HCT116 (cell line): Measurements from ENCODE around the gene PRSS57. TPM values are rescaled to one million over a fixed set of nuclear protein-coding genes. Genes with fewer than 3 reads are reported as not detected.

Experiments
- ATAC-seq: fragments of 200-7000 bp; cut with Tn5 transposase; 2 replicates; pipeline ENCODE4 v1.9.1; 2020; ENCODE audit warnings: mild to moderate bottlenecking, moderate library complexity
- BruUV-seq: library from RNA; stranded (reverse); fragments of 400-500 nt; replicated peaks from 2 replicates; lab custom pipeline; 2021; lab: Mats Ljungman, UMichigan
- CTCF ChIA-PET: fragments of 300-600 bp; sonication (Branson Sonifier 250); formaldehyde crosslinking; loops from one replicate; lab custom pipeline; 2021; ENCODE audit warnings: antibody characterized with exemption; lab: Charles Lee
- POLR2A ChIA-PET: fragments of 300-600, 350-600 bp; sonication (Branson Sonifier 250); formaldehyde crosslinking; loops from one replicate; lab custom pipeline; 2021; ENCODE audit warnings: antibody characterized with exemption; lab: Charles Lee
- RAD21 ChIA-PET, 2 experiments: fragments of 300-600 bp; sonication (Branson Sonifier 250); formaldehyde crosslinking; loops; one replicate each; lab custom pipeline; 2023; ENCODE audit warnings: low total read pairs in 2 of 2; ENCODE audit not compliant: uncharacterized antibody in 2 of 2, unreplicated experiment in 2 of 2, low non-redundant PET in 1 of 2; lab: Charles Lee
- DNase-seq: peaks from one replicate; pipeline ENCODE4 v3.0.0-alpha.2; 2010; ENCODE audit warnings: low read depth, low spot score
- H2AFZ ChIP-seq: fragments of 200-600 bp; shearing (Covaris generic), sonication (generic); 2 replicates; pipeline ENCODE4 v1.6.1; 2017; ENCODE audit warnings: low read depth, mixed run types, mixed read lengths, antibody characterized with exemption, low read length; ENCODE audit not compliant: poor library complexity, severe bottlenecking
- H3K27ac ChIP-seq: 2 replicates; pipeline ENCODE4 v1.5.1; 2012; ENCODE audit warnings: low read depth, low read length
- H3K27me3 ChIP-seq: fragments of 200-600 bp; sonication (generic); 2 replicates; pipeline ENCODE4 v1.6.1; 2016; ENCODE audit warnings: mixed run types, low read length, mixed read lengths; ENCODE audit not compliant: insufficient read depth
- H3K36me3 ChIP-seq, 2 experiments: fragments of 200-500 bp in 1 of 2; fragments of 200-600 bp in 1 of 2; sonication (Bioruptor generic) in 1 of 2; sonication (generic) in 1 of 2; 2 replicates each; pipeline versions ENCODE4 v1.5.1 to v1.6.1; 2014 to 2016; ENCODE audit warnings: low read length in 2 of 2, inconsistent platforms in 1 of 2, mixed read lengths in 1 of 2, mixed run types in 1 of 2; ENCODE audit not compliant: insufficient read depth in 2 of 2, control insufficient read depth in 1 of 2
- H3K4me1 ChIP-seq, 2 experiments: fragments of 200-600 bp in 1 of 2; sonication (generic) in 1 of 2; 2 replicates each; pipeline versions ENCODE4 v1.5.1 to v1.6.1; 2012 to 2017; ENCODE audit warnings: low read length in 2 of 2, inconsistent platforms in 1 of 2, mild to moderate bottlenecking in 1 of 2, mixed read lengths in 1 of 2, mixed run types in 1 of 2, moderate library complexity in 1 of 2; ENCODE audit not compliant: insufficient read depth in 2 of 2, control insufficient read depth in 1 of 2
- H3K4me2 ChIP-seq: fragments of 200-600 bp; sonication (generic); 2 replicates; pipeline ENCODE4 v1.6.1; 2017; ENCODE audit warnings: mixed run types, low read length, mixed read lengths
- H3K4me3 ChIP-seq, 2 experiments: fragments of 200-600 bp in 1 of 2; sonication (generic) in 1 of 2; replicated peaks in 1 of 2; 2 replicates each; pipeline ENCODE4 v1.5.1; 2011 to 2016; ENCODE audit warnings: low read length in 2 of 2, control low read depth in 1 of 2, low read depth in 1 of 2, mild to moderate bottlenecking in 1 of 2, mixed read lengths in 1 of 2, mixed run types in 1 of 2
- H3K79me2 ChIP-seq: fragments of 200-600 bp; sonication (generic); 2 replicates; pipeline ENCODE4 v1.6.1; 2017; ENCODE audit warnings: mild to moderate bottlenecking, mixed run types, low read length, moderate library complexity, mixed read lengths; ENCODE audit not compliant: insufficient read depth
- H3K9ac ChIP-seq: fragments of 200-600 bp; sonication (generic); 2 replicates; pipeline ENCODE4 v1.6.1; 2016; ENCODE audit warnings: low read length, mixed read lengths
- H3K9me2 ChIP-seq: fragments of 200-600 bp; sonication (generic), shearing (Covaris generic); 2 replicates; pipeline ENCODE4 v1.6.1; 2017; ENCODE audit warnings: mixed run types, mild to moderate bottlenecking, moderate library complexity; ENCODE audit not compliant: insufficient read depth
- H3K9me3 ChIP-seq, 2 experiments: fragments of 200-500 bp in 1 of 2; fragments of 200-600 bp in 1 of 2; sonication (Bioruptor generic) in 1 of 2; sonication (generic) in 1 of 2; 2 replicates each; pipeline ENCODE4 v1.6.1; 2014 to 2017; ENCODE audit warnings: low read length in 2 of 2, mixed read lengths in 2 of 2, inconsistent platforms in 1 of 2, low read depth in 1 of 2, mild to moderate bottlenecking in 1 of 2, mixed run types in 1 of 2, moderate library complexity in 1 of 2; ENCODE audit not compliant: control insufficient read depth in 1 of 2, insufficient read depth in 1 of 2
- H4K20me1 ChIP-seq: fragments of 200-600 bp; sonication (generic), shearing (Covaris generic); 2 replicates; pipeline ENCODE4 v1.6.1; 2017; ENCODE audit warnings: mixed run types, mild to moderate bottlenecking, moderate library complexity; ENCODE audit not compliant: insufficient read depth
- CEBPB ChIP-seq: IDR thresholded peaks from 2 replicates; pipeline ENCODE4 v1.6.1; 2012; ENCODE audit warnings: low read depth
- ELF1 ChIP-seq: IDR thresholded peaks from 2 replicates; pipeline ENCODE4 v1.6.1; 2012; ENCODE audit warnings: low read depth, borderline replicate concordance
- EZH2phosphoT487 ChIP-seq: fragments of 200-600 bp; IDR thresholded peaks from 2 replicates; pipeline ENCODE4 v1.6.1; 2018; ENCODE audit warnings: antibody characterized with exemption, borderline replicate concordance
- FOSL1 ChIP-seq: IDR thresholded peaks from 2 replicates; pipeline ENCODE4 v1.6.1; 2012; ENCODE audit warnings: low read depth
- YY1 ChIP-seq: IDR thresholded peaks from 2 replicates; pipeline ENCODE4 v1.6.1; 2011; ENCODE audit warnings: low read length, low read depth, moderate library complexity, mild to moderate bottlenecking; ENCODE audit not compliant: insufficient replicate concordance; ENCODE audit errors: extremely low read depth
- ZBTB33 ChIP-seq: IDR thresholded peaks from 2 replicates; pipeline ENCODE4 v1.6.1; 2011; ENCODE audit warnings: mild to moderate bottlenecking, low read length, moderate library complexity; ENCODE audit not compliant: insufficient replicate concordance; ENCODE audit errors: extremely low read depth
- ZFX ChIP-seq: fragments of 450-650 bp; IDR thresholded peaks from 2 replicates; pipeline ENCODE4 v1.6.1; 2017
- intact Hi-C: fragments of 100-400 bp; cut with micrococcal nuclease; formaldehyde crosslinking; loops from 2 replicates; pipeline ENCODE4 v1.10.0; 2022
- total RNA-seq: library from RNA; stranded (reverse); gene quantifications from one replicate; pipeline ENCODE4 v1.2.1, GENCODE V29; 2021; ENCODE audit not compliant: unreplicated experiment

Gene PRSS57
- total RNA-seq, 1 experiment from 2014 or later: not detected

DNA sequence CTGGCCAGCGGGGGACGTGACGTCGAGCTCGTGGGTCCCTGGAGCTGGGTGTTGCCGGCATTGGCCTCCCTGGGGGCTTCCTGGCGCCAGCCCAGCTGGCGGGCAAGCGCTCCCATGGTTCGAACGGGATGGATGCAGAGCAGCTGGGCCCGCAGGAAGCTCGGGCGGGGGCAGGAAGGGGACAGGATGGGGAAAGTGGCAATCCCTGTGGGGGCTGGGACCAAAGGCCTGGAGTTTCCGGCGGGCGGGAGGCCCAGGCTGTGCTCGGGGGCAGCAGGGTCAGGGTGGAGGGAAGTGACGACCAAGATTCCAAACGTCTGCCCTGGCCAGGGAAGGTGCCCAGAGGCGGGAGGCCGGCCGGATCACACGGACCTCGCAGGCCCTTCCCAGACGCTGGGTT, 32.8 kb upstream of the PRSS57 start:
- no peaks in the 10 kb centered on the region for H3K9me3 ChIP-seq
- H4K20me1 ChIP-seq: no peaks in the 10 kb centered on the region
- POLR2A ChIA-PET: no interaction called here
- TF ChIP-seq ELF1: no peak
- no peak for TF ChIP-seq ZFX
- TF ChIP-seq FOSL1: no peak
- TF ChIP-seq YY1: no peak
- no peak for TF ChIP-seq CEBPB
- no peak for TF ChIP-seq EZH2phosphoT487
- no peak for TF ChIP-seq ZBTB33
- no peak overlapping the region for H3K4me3 ChIP-seq
- CTCF ChIA-PET: interaction anchor here (0.6 kb wide), 1 partner anchor 25 kb away, joined by 3 read pairs; no protein-coding TSS in a partner anchor
- no TSS peak for BruUV-seq
- no peak overlapping the region for H3K27ac ChIP-seq
- H3K9ac ChIP-seq: no peak overlapping the region
- peaks cover 1 to 4% of the 10 kb centered on the region in 2 experiments; a peak in 2 of 4 replicates for H3K4me1 ChIP-seq
- H3K27me3 ChIP-seq: no peaks in the 10 kb centered on the region
- H2AFZ ChIP-seq: no peak overlapping the region
- no peaks in the 10 kb centered on the region; a peak in 1 of 4 replicates for H3K36me3 ChIP-seq
- H3K9me2 ChIP-seq: no peaks in the 10 kb centered on the region
- H3K4me2 ChIP-seq: no peak overlapping the region
- RAD21 ChIA-PET: no interaction called here
- intact Hi-C loops: no loop called here
- ATAC-seq: no peak
- no peak for DNase-seq
- no peaks in the 10 kb centered on the region for H3K79me2 ChIP-seq
